Spleen (tissue), 11 donors: Measurements from ENCODE around the gene PPM1N. TPM values are rescaled to one million over a fixed set of nuclear protein-coding genes. Genes with fewer than 3 reads are reported as not detected.

Experiments
- DNase-seq: peaks from one replicate; pipeline ENCODE4 v3.0.0-alpha.2; 2020
- H3K27ac ChIP-seq, 8 donors: fragments of 200-600 bp; sonication (generic) in 7 of 8; 1 replicate in 4 of 8; 2 replicates in 4 of 8; pipeline versions ENCODE4 v1.5.0 to v1.8.0; 2016 to 2021; ENCODE audit warnings: inconsistent platforms in 4 of 8, mild to moderate bottlenecking in 4 of 8, moderate library complexity in 1 of 8
- H3K27me3 ChIP-seq, 7 donors: fragments of 200-600 bp; sonication (generic) in 6 of 7; replicated peaks in 1 of 7; 1 replicate in 4 of 7; 2 replicates in 3 of 7; pipeline versions ENCODE4 v1.5.0 to v1.8.0; 2016 to 2021; ENCODE audit warnings: inconsistent platforms in 3 of 7, mild to moderate bottlenecking in 1 of 7
- H3K36me3 ChIP-seq, 6 donors: fragments of 200-600 bp; sonication (generic) in 5 of 6; 1 replicate in 4 of 6; 2 replicates in 2 of 6; pipeline versions ENCODE4 v1.5.0 to v1.8.0; 2016 to 2021; ENCODE audit warnings: inconsistent platforms in 2 of 6
- H3K4me1 ChIP-seq, 6 donors: fragments of 200-600 bp; sonication (generic) in 5 of 6; 1 replicate in 3 of 6; 2 replicates in 3 of 6; pipeline versions ENCODE4 v1.5.0 to v1.8.0; 2016 to 2021; ENCODE audit warnings: inconsistent platforms in 3 of 6
- H3K4me3 ChIP-seq, 8 donors: fragments of 200-600 bp; sonication (generic) in 7 of 8; 1 replicate in 4 of 8; 2 replicates in 4 of 8; pipeline versions ENCODE4 v1.5.0 to v1.8.0; 2016 to 2021; ENCODE audit warnings: inconsistent platforms in 4 of 8, mild to moderate bottlenecking in 4 of 8, moderate library complexity in 2 of 8
- H3K9me3 ChIP-seq, 8 donors: fragments of 200-600 bp; sonication (generic) in 7 of 8; 1 replicate in 4 of 8; 2 replicates in 4 of 8; pipeline versions ENCODE4 v1.5.0 to v1.8.0; 2016 to 2021; ENCODE audit warnings: inconsistent platforms in 4 of 8
- POLR2A ChIP-seq, 3 donors: fragments of 450-650 bp; IDR thresholded peaks; one replicate each; pipeline ENCODE4 v1.5.1; 2017; ENCODE audit warnings: antibody characterized with exemption in 3 of 3, mild to moderate bottlenecking in 1 of 3
- POLR2AphosphoS5 ChIP-seq, 3 donors: sonication (generic); formaldehyde crosslinking; IDR thresholded peaks; one replicate each; pipeline ENCODE4 v1.5.1; 2017; ENCODE audit warnings: antibody characterized with exemption in 3 of 3
- WGBS, 5 donors: extraction: QIAGEN DNeasy Blood & Tissue Kit in 3 of 5; methylation state at CpG; one replicate each; pipeline versions ENCODE4 v1.1.5 to v1.1.7; 2013 to 2018; 5-methylcytosine and 5-hydroxymethylcytosine counted together
- intact Hi-C: fragments of 100-400 bp; cut with DNase I; formaldehyde crosslinking; loops from one replicate; pipeline ENCODE4 v1.15.0; 2023; ENCODE audit warnings: low total_unique reads
- polyA plus RNA-seq, 3 donors: library from polyadenylated mRNA; stranded (reverse); fragments of 200-250 nt; gene quantifications; one replicate each; pipeline ENCODE4 v1.2.1, GENCODE V29; 2013
- total RNA-seq, 7 donors: library from RNA; depleted of rRNA in 3 of 7; stranded (reverse); fragments of >200 nt in 3 of 7; fragmentation: NEBNext Ultra II Directional in 4 of 7; extraction: Animal tissue kit (Norgen Biotek cat#: 25700) in 4 of 7; gene quantifications; one replicate each; pipeline versions ENCODE4 v1.1.0 to v1.2.1, GENCODE V29; 2016 to 2021
- TF ChIP-seq, protein P1 (sequence below), 11 experiments: fragments of 200-600 bp in 7 of 11; fragments of 450-650 bp in 4 of 11; sonication (generic) in 4 of 11; IDR thresholded peaks in 8 of 11; conservative IDR thresholded peaks in 3 of 11; 1 replicate in 7 of 11; 2 replicates in 4 of 11; pipeline versions ENCODE4 v1.4.0 to v1.8.0; 2016 to 2021; ENCODE audit warnings: antibody characterized with exemption in 11 of 11, inconsistent platforms in 4 of 11, mild to moderate bottlenecking in 1 of 11
- donor health status: healthy with polysubstance abuse.
- donor health status: DM: no; HTN: no; CAD: no; lungs with moderate emphysema.
- donor health status: DM: no; HTN: no; CAD: no.
- donor health status: Bipolar disorder and iron deficiency.
- donor health status: healthy.
- donor health status: DM: no; HTN: no; CAD: no.
- donor health status: DM: yes; HTN: yes; CAD: no.

Gene PPM1N
- total and polyA plus RNA-seq, 10 donors = 6.3 to 21.4 (median 9.7) TPM

DNA sequence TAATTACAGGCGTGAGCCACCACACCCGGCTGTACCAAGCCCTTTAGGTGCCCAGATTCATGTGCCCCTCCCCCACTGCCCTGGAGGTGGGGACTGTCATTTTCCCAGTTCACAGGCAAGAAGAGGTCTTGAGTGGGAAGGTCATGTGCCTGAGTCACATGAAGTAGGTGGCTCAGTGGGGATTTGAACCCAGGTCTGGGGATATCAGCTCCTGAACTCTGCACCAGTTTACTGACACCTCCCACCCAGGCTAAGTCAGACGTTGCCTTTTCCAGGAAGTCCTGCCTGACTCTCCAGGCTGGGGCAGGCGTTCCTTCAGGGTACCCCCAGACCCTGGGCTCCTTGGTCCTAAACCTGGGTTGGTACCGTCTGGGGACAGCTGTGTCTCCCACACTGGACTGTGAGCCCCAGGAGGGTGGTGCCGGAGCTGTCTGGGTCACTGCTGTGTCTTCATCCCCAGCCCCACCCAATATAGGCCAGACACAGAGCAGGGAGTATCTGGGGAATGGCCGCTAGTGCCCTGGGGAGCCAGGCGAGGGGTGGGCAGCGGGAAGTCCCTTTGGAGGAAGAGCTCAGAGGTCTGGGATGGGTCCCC is 17.7 kb downstream of the PPM1N start:
- peak overlapping the region in 4 of 8 donors; percentile 4 to 99 (median 25) for H3K4me3 ChIP-seq
- peak overlapping the region; percentile 58 to 100 (median 88) for H3K27ac ChIP-seq
- H3K36me3 ChIP-seq = peaks cover 0 to 91% (median 42%) of the 10 kb centered on the region in 6 donors
- WGBS, 5 donors = 37 to 70% (median 42%) methylated on average over 8 to 9 of the region's 9 CpGs
- no peaks in the 10 kb centered on the region for H3K9me3 ChIP-seq
- TF ChIP-seq POLR2A (IDR thresholded peaks at IDR 0.05) = no peak
- TF ChIP-seq, protein P1, sequence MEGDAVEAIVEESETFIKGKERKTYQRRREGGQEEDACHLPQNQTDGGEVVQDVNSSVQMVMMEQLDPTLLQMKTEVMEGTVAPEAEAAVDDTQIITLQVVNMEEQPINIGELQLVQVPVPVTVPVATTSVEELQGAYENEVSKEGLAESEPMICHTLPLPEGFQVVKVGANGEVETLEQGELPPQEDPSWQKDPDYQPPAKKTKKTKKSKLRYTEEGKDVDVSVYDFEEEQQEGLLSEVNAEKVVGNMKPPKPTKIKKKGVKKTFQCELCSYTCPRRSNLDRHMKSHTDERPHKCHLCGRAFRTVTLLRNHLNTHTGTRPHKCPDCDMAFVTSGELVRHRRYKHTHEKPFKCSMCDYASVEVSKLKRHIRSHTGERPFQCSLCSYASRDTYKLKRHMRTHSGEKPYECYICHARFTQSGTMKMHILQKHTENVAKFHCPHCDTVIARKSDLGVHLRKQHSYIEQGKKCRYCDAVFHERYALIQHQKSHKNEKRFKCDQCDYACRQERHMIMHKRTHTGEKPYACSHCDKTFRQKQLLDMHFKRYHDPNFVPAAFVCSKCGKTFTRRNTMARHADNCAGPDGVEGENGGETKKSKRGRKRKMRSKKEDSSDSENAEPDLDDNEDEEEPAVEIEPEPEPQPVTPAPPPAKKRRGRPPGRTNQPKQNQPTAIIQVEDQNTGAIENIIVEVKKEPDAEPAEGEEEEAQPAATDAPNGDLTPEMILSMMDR (IDR thresholded peaks at IDR 0.05 in 8 of 11, conservative IDR thresholded peaks at IDR 0.05 in 3 of 11) = peak in 1 of 11 experiments; percentile 5
- peak in 2 of 3 donors; percentile 25 to 58 for TF ChIP-seq POLR2AphosphoS5 (IDR thresholded peaks at IDR 0.05)
- no peak for DNase-seq
- H3K4me1 ChIP-seq = peaks cover 41 to 86% (median 62%) of the 10 kb centered on the region in 6 donors
- H3K27me3 ChIP-seq = no peaks in the 10 kb centered on the region
- intact Hi-C loops = no loop called here

DNA sequence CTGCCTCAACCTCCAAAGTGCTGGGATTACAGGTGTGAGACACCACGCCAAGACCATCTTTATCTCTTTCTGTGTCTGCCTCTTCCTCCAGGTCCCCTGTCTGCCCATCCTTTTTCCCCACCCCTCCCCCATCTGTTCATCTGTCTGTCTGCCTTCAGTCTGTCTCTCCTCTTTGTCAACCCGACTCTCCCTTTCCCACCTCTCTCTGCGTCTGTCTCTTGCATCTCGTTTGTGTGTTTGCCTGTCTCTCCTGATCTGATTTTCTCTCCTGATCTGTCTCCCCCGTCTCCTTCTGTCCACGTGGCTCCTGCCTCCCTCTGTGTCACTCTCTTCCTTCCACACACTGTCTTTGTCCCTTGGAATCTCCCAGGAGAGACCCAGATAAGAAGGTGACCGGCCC is 19.0 kb downstream of the PPM1N start:
- peaks cover 32 to 86% (median 50%) of the 10 kb centered on the region in 6 donors for H3K4me1 ChIP-seq
- no peaks in the 10 kb centered on the region for H3K9me3 ChIP-seq
- no peak overlapping the region for H3K4me3 ChIP-seq
- intact Hi-C loops = no loop called here
- no peak for DNase-seq
- 72 to 82% (median 77%) methylated on average over 7 of the region's 7 CpGs for WGBS, 5 donors
- H3K36me3 ChIP-seq = peaks cover 0 to 93% (median 55%) of the 10 kb centered on the region in 6 donors
- peak overlapping the region in 2 of 8 donors; percentile 97 to 100 for H3K27ac ChIP-seq
- H3K27me3 ChIP-seq = no peaks in the 10 kb centered on the region
- TF ChIP-seq, protein P1 (IDR thresholded peaks at IDR 0.05 in 8 of 11, conservative IDR thresholded peaks at IDR 0.05 in 3 of 11) = no peak
- TF ChIP-seq POLR2AphosphoS5 (IDR thresholded peaks at IDR 0.05) (no peak), POLR2A (IDR thresholded peaks at IDR 0.05) (no peak)

DNA sequence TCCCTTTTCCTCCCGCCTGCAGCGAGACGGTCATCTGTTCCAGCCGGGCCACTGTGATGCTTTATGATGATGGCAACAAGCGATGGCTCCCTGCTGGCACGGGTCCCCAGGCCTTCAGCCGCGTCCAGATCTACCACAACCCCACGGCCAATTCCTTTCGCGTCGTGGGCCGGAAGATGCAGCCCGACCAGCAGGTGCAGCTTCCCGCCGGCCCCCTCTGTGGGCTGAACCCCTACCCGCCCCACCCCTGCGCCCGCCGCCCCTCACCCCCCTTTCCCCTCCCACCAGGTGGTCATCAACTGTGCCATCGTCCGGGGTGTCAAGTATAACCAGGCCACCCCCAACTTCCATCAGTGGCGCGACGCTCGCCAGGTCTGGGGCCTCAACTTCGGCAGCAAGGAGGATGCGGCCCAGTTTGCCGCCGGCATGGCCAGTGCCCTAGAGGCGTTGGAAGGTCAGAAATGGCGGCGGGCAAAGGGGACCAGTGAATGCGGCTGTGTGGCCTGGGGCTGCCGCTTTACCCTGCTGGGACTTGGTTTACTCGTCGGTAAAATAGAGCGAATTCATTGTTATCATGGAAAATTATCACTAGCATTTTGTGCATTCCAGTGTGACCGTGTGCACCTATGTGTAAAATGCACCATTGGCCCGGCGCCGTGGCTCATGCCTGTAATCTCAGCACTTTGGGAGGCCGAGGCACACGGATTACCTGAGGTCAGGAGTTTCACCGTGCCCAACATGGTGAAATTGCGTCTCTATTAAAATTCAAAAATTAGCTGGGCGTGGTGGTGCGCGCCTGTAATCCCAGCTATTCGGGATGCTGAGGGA is 19.6 kb downstream of the PPM1N start:
- Histone ChIP-seq H3K4me3 (no peak overlapping the region), H3K27me3 (no peaks in the 10 kb centered on the region), H3K36me3 (peaks cover 0 to 93% (median 61%) of the 10 kb centered on the region in 6 donors), H3K9me3 (no peaks in the 10 kb centered on the region), H3K27ac (peak overlapping the region in 1 of 8 donors; percentile 100), H3K4me1 (peaks cover 29 to 86% (median 47%) of the 10 kb centered on the region in 6 donors)
- WGBS, 5 donors = 88 to 95% (median 89%) methylated on average over 43 to 50 of the region's 50 CpGs
- no peak for DNase-seq
- intact Hi-C loops = no loop called here
- TF ChIP-seq POLR2AphosphoS5 (IDR thresholded peaks at IDR 0.05) (peak in 1 of 3 donors; percentile 56), POLR2A (IDR thresholded peaks at IDR 0.05) (no peak)
- TF ChIP-seq, protein P1 (IDR thresholded peaks at IDR 0.05 in 8 of 11, conservative IDR thresholded peaks at IDR 0.05 in 3 of 11) = no peak

DNA sequence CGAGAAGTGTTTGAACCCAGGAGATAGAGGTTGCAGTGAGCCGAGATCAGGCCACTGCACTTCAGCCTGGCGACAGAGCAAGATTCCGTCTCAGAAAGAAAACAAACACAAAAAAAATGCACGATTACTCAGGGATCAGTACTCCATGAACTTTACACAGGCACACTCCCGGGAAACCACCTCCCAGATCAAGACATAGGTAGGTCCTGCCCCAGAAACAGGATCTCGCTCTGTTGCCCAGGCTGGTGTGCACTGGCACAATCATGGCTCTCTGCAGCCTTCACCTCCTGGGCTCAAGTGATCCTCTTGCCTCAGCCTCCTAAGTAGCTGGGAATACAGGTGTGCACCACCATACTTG is 20.2 kb downstream of the PPM1N start:
- DNase-seq = no peak
- Histone ChIP-seq H3K27ac (no peak overlapping the region), H3K36me3 (peaks cover 0 to 96% (median 66%) of the 10 kb centered on the region in 6 donors), H3K4me3 (no peak overlapping the region), H3K9me3 (no peaks in the 10 kb centered on the region), H3K4me1 (peaks cover 24 to 86% (median 45%) of the 10 kb centered on the region in 6 donors), H3K27me3 (no peaks in the 10 kb centered on the region)
- TF ChIP-seq POLR2A (IDR thresholded peaks at IDR 0.05) = no peak
- TF ChIP-seq POLR2AphosphoS5 (IDR thresholded peaks at IDR 0.05) = peak in 1 of 3 donors; percentile 18
- TF ChIP-seq, protein P1 (IDR thresholded peaks at IDR 0.05 in 8 of 11, conservative IDR thresholded peaks at IDR 0.05 in 3 of 11) = no peak
- 92 to 97% (median 95%) methylated on average over 7 of the region's 7 CpGs for WGBS, 5 donors
- intact Hi-C loops = no loop called here
